HEK293 (cell line): Measurements from ENCODE around the gene MARCO.
"Not testable (repeated sequence)": the region's sequence is repeated elsewhere in the genome, so short reads cannot be mapped to it uniquely, and the experiment has no call there.

ENCODE experiments used
- CTCF ChIA-PET: fragments of 350-600 bp; formaldehyde crosslinking; extraction: SDS; loops from one replicate; lab custom pipeline; 2021; ENCODE audit warnings: antibody characterized with exemption; lab: Yijun Ruan, JAX
- POLR2A ChIA-PET: fragments of 300-600 bp; formaldehyde crosslinking; extraction: SDS; loops from one replicate; lab custom pipeline; 2020; ENCODE audit warnings: antibody characterized with exemption, inconsistent platforms; lab: Yijun Ruan, JAX
- H3K27ac ChIP-seq: fragments of 200-500 bp; sonication (Bioruptor generic); 2 replicates; pipeline ENCODE4 v1.5.1; 2014; ENCODE audit warnings: low read depth, low read length, control low read depth, inconsistent platforms; ENCODE audit errors: extremely low read depth
- H3K36me3 ChIP-seq, 2 experiments: fragments of 200-500 bp in 1 of 2; sonication (Bioruptor generic) in 1 of 2; 1 replicate in 1 of 2; 2 replicates in 1 of 2; pipeline ENCODE4 v1.5.1; 2014 to 2017; ENCODE audit warnings: inconsistent platforms in 2 of 2, low read length in 2 of 2; ENCODE audit not compliant: control insufficient read depth in 2 of 2, insufficient read depth in 1 of 2
- H3K4me1 ChIP-seq: fragments of 200-500 bp; sonication (Bioruptor generic); 2 replicates; pipeline ENCODE4 v1.5.1; 2014; ENCODE audit warnings: mild to moderate bottlenecking, low read length, inconsistent platforms; ENCODE audit not compliant: control insufficient read depth, insufficient read depth
- H3K4me3 ChIP-seq: 2 replicates; pipeline ENCODE4 v1.5.1; 2011; ENCODE audit warnings: low read depth, mild to moderate bottlenecking, control low read depth, low read length, moderate library complexity
- H3K9me3 ChIP-seq: fragments of 200-500 bp; sonication (Bioruptor generic); 2 replicates; pipeline ENCODE4 v1.5.1; 2014; ENCODE audit warnings: low read depth, low read length, inconsistent platforms; ENCODE audit not compliant: control insufficient read depth, insufficient read depth
- HOXA7 ChIP-seq: sonication (generic); formaldehyde crosslinking; IDR thresholded peaks from 2 replicates; pipeline ENCODE4 v1.8.1; 2022; ENCODE audit warnings: missing genetic modification reagents, borderline replicate concordance
- OSR2 ChIP-seq: fragments of 450-650 bp; formaldehyde crosslinking; IDR thresholded peaks from 2 replicates; pipeline ENCODE4 v1.5.1; 2016; ENCODE audit warnings: missing biosample characterization, missing genetic modification characterization
- SETDB1 ChIP-seq: IDR thresholded peaks from one replicate; pipeline ENCODE4 v1.6.1; 2017; ENCODE audit warnings: mild to moderate bottlenecking, low read length, moderate library complexity, mixed read lengths; ENCODE audit not compliant: insufficient read length
- ZBTB48 ChIP-seq: fragments of 450-650 bp; formaldehyde crosslinking; IDR thresholded peaks from 2 replicates; pipeline ENCODE4 v1.5.1; 2016; ENCODE audit warnings: missing biosample characterization, missing genetic modification characterization
- ZBTB7A ChIP-seq: fragments of 450-650 bp; formaldehyde crosslinking; IDR thresholded peaks from 2 replicates; pipeline ENCODE4 v1.5.1; 2016; ENCODE audit warnings: low read depth, missing biosample characterization, missing genetic modification characterization
- ZEB2 ChIP-seq: fragments of 450-650 bp; formaldehyde crosslinking; IDR thresholded peaks from 2 replicates; pipeline ENCODE4 v1.5.1; 2016; ENCODE audit warnings: missing biosample characterization, missing genetic modification characterization
- ZNF140 ChIP-seq: fragments of 450-650 bp; formaldehyde crosslinking; IDR thresholded peaks from 2 replicates; pipeline ENCODE4 v1.5.1; 2016; ENCODE audit warnings: missing biosample characterization, missing genetic modification characterization
- ZNF155 ChIP-seq: fragments of 450-650 bp; formaldehyde crosslinking; IDR thresholded peaks from 2 replicates; pipeline ENCODE4 v1.5.1; 2016; ENCODE audit warnings: missing biosample characterization, missing genetic modification characterization
- ZNF202 ChIP-seq: fragments of 450-650 bp; formaldehyde crosslinking; IDR thresholded peaks from 2 replicates; pipeline ENCODE4 v1.5.1; 2016; ENCODE audit warnings: missing biosample characterization, missing genetic modification characterization, borderline replicate concordance
- ZNF239 ChIP-seq: fragments of 450-650 bp; formaldehyde crosslinking; IDR thresholded peaks from 2 replicates; pipeline ENCODE4 v1.5.1; 2016; ENCODE audit warnings: missing biosample characterization, missing genetic modification characterization
- ZNF404 ChIP-seq: fragments of 450-650 bp; formaldehyde crosslinking; IDR thresholded peaks from 2 replicates; pipeline ENCODE4 v1.5.1; 2017; ENCODE audit warnings: missing biosample characterization, missing genetic modification characterization
- ZNF513 ChIP-seq: fragments of 450-650 bp; IDR thresholded peaks from 2 replicates; pipeline ENCODE4 v1.5.1; 2018; ENCODE audit warnings: missing biosample characterization, missing genetic modification characterization
- ZNF596 ChIP-seq: fragments of 450-650 bp; IDR thresholded peaks from 2 replicates; pipeline ENCODE4 v1.5.0; 2018; ENCODE audit warnings: missing biosample characterization, mild to moderate bottlenecking, missing genetic modification characterization, moderate library complexity
- ZNF624 ChIP-seq: fragments of 450-650 bp; formaldehyde crosslinking; IDR thresholded peaks from 2 replicates; pipeline ENCODE4 v1.5.1; 2017; ENCODE audit warnings: missing biosample characterization, missing genetic modification characterization
- ZNF654 ChIP-seq: fragments of 450-650 bp; formaldehyde crosslinking; IDR thresholded peaks from 2 replicates; pipeline ENCODE4 v1.5.1; 2016; ENCODE audit warnings: low read depth, missing biosample characterization, missing genetic modification characterization
- ZNF747 ChIP-seq: fragments of 450-650 bp; formaldehyde crosslinking; IDR thresholded peaks from 2 replicates; pipeline ENCODE4 v1.5.1; 2016; ENCODE audit warnings: missing biosample characterization, missing genetic modification characterization
- ZNF768 ChIP-seq: fragments of 450-650 bp; formaldehyde crosslinking; IDR thresholded peaks from 2 replicates; pipeline ENCODE4 v1.5.1; 2018; ENCODE audit warnings: missing biosample characterization, mild to moderate bottlenecking, missing genetic modification characterization
- ZNF837 ChIP-seq: fragments of 450-650 bp; formaldehyde crosslinking; IDR thresholded peaks from 2 replicates; pipeline ENCODE4 v1.5.1; 2016; ENCODE audit warnings: missing biosample characterization, missing genetic modification characterization
- ZSCAN23 ChIP-seq: fragments of 450-650 bp; formaldehyde crosslinking; IDR thresholded peaks from 2 replicates; pipeline ENCODE4 v1.5.1; 2016; ENCODE audit warnings: missing biosample characterization, missing genetic modification characterization
- TF ChIP-seq, protein P1 (sequence below): fragments of 450-650 bp; formaldehyde crosslinking; IDR thresholded peaks from 2 replicates; pipeline ENCODE4 v1.5.1; 2017; ENCODE audit warnings: missing biosample characterization, missing genetic modification characterization
- TF ChIP-seq, protein P2 (sequence below): fragments of 450-650 bp; formaldehyde crosslinking; IDR thresholded peaks from 2 replicates; pipeline ENCODE4 v1.5.1; 2016; ENCODE audit warnings: missing biosample characterization, missing genetic modification characterization
- TF ChIP-seq, protein P3 (sequence below): fragments of 450-650 bp; formaldehyde crosslinking; IDR thresholded peaks from 2 replicates; pipeline ENCODE4 v1.5.1; 2016; ENCODE audit warnings: missing biosample characterization, missing genetic modification characterization, borderline replicate concordance
- TF ChIP-seq, protein P4 (sequence below): fragments of 450-650 bp; formaldehyde crosslinking; IDR thresholded peaks from 2 replicates; pipeline ENCODE4 v1.5.1; 2016; ENCODE audit warnings: missing biosample characterization, missing genetic modification characterization

Gene MARCO

DNA sequence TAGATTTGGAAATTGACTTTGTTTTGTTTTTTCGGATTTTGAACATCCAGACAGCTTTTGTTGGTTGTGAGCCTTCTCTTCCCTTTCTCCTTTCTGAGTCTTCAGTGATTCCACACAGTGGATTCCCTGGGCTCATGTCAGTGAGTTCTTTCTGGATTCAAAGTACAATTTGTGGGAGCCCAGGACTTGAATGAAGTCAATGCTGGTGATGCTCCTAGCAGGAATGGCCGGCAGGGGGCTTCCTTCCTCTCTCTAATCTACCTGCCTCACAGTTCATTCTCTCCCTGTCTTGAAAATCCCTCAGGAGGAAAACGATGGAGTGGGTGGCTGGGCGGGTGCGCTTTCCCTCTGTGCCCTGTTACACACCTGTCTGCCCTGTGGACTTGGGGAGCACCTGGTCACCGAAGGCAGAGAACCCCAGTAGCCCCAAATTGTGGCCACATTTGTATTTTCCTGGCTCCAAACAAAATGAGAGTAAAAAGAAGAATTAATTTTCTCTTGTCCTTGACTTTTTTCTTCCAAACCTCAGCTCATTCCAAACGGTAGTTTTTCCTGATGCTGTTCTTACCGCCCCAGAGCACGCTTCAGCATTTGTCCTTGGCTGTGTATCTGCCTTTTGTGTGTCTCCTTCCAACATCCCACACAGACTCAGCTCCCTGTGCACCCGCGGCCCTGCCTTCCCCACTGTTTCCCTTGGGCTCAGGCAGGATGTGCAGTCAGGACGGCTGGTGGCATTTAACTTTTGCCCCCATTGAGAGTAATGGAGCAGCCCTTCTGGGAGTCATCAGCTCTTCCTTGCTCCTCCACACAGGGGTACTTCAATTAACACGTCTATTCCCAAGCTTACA, 86.6 kb downstream of the MARCO start:
- TF ChIP-seq, protein P1, sequence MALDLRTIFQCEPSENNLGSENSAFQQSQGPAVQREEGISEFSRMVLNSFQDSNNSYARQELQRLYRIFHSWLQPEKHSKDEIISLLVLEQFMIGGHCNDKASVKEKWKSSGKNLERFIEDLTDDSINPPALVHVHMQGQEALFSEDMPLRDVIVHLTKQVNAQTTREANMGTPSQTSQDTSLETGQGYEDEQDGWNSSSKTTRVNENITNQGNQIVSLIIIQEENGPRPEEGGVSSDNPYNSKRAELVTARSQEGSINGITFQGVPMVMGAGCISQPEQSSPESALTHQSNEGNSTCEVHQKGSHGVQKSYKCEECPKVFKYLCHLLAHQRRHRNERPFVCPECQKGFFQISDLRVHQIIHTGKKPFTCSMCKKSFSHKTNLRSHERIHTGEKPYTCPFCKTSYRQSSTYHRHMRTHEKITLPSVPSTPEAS (tag by site-specific recombination) = no peak
- TF ChIP-seq ZNF202 (no peak), ZNF596 (tag by site-specific recombination) (0 out of 2 replicates have a peak, but pooled peaks have one; percentile 18), ZBTB7A (tag by site-specific recombination) (no peak), ZNF654 (0 out of 2 replicates have a peak, but pooled peaks have one; percentile 30), ZNF155 (tag by site-specific recombination) (no peak), ZNF624 (no peak), SETDB1 (peak; percentile 59), OSR2 (tag by site-specific recombination) (no peak), ZNF747 (tag by site-specific recombination) (no peak), ZEB2 (no peak), ZNF768 (tag by site-specific recombination) (no peak)
- TF ChIP-seq, protein P2, sequence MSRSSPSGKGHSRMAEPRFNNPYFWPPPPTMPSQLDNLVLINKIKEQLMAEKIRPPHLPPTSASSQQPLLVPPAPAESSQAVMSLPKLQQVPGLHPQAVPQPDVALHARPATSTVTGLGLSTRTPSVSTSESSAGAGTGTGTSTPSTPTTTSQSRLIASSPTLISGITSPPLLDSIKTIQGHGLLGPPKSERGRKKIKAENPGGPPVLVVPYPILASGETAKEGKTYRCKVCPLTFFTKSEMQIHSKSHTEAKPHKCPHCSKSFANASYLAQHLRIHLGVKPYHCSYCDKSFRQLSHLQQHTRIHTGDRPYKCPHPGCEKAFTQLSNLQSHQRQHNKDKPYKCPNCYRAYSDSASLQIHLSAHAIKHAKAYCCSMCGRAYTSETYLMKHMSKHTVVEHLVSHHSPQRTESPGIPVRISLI (tag by site-specific recombination) = no peak
- TF ChIP-seq, protein P3, sequence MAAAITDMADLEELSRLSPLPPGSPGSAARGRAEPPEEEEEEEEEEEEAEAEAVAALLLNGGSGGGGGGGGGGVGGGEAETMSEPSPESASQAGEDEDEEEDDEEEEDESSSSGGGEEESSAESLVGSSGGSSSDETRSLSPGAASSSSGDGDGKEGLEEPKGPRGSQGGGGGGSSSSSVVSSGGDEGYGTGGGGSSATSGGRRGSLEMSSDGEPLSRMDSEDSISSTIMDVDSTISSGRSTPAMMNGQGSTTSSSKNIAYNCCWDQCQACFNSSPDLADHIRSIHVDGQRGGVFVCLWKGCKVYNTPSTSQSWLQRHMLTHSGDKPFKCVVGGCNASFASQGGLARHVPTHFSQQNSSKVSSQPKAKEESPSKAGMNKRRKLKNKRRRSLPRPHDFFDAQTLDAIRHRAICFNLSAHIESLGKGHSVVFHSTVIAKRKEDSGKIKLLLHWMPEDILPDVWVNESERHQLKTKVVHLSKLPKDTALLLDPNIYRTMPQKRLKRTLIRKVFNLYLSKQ (tag by site-specific recombination) = no peak
- TF ChIP-seq, protein P4, sequence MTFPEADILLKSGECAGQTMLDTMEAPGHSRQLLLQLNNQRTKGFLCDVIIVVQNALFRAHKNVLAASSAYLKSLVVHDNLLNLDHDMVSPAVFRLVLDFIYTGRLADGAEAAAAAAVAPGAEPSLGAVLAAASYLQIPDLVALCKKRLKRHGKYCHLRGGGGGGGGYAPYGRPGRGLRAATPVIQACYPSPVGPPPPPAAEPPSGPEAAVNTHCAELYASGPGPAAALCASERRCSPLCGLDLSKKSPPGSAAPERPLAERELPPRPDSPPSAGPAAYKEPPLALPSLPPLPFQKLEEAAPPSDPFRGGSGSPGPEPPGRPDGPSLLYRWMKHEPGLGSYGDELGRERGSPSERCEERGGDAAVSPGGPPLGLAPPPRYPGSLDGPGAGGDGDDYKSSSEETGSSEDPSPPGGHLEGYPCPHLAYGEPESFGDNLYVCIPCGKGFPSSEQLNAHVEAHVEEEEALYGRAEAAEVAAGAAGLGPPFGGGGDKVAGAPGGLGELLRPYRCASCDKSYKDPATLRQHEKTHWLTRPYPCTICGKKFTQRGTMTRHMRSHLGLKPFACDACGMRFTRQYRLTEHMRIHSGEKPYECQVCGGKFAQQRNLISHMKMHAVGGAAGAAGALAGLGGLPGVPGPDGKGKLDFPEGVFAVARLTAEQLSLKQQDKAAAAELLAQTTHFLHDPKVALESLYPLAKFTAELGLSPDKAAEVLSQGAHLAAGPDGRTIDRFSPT = no peak
- TF ChIP-seq, all 188 proteins: peak for 3
- Histone ChIP-seq H3K36me3 (no peaks in the 10 kb centered on the region), H3K4me1 (no peaks in the 10 kb centered on the region), H3K4me3 (no peak overlapping the region), H3K27ac (no peak overlapping the region), H3K9me3 (no peaks in the 10 kb centered on the region)
- CTCF ChIA-PET = interaction anchor here (0.6 to 2.0 kb wide), 20 partner anchors 9 to 1948 kb away, joined by 3 to 7 read pairs (median 3); no protein-coding TSS in a partner anchor
- POLR2A ChIA-PET = no interaction called here

DNA sequence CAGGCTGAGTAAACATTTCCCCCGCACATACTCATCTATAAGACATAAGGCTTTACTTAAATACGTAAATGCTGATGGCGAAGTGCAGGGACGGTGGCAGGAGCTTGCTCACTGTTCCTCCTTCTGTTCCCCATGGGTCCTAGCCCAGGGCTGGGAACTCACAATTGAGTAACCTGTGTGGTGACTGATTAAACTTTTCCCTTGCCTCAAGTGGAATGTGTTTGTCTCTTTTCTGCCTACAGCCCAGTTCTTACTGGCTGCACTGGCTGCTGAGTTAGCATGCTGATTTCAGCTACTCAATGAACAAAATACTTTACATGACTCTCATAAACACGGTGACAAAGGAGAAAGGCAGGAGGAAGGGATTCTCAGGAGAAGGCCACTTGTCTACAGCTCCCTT, 87.3 kb downstream of the MARCO start:
- Histone ChIP-seq H3K9me3 (no peaks in the 10 kb centered on the region), H3K4me1 (no peaks in the 10 kb centered on the region), H3K36me3 (no peaks in the 10 kb centered on the region), H3K4me3 (no peak overlapping the region)
- POLR2A ChIA-PET = no interaction called here
- no peak for TF ChIP-seq ZNF837 (tag by site-specific recombination)
- TF ChIP-seq ZNF239 (tag by site-specific recombination) = no peak
- no peak for TF ChIP-seq ZNF513 (tag by site-specific recombination)
- no peak for TF ChIP-seq HOXA7
- no peak for TF ChIP-seq ZSCAN23 (tag by site-specific recombination)
- no peak for TF ChIP-seq ZNF404 (tag by site-specific recombination)
- no peak for TF ChIP-seq ZBTB48 (tag by site-specific recombination)
- TF ChIP-seq ZNF140 (tag by site-specific recombination) = no peak
- TF ChIP-seq, all 188 proteins: peak for 0
- CTCF ChIA-PET = interaction anchor here (0.7 to 1.9 kb wide), 12 partner anchors 8 to 1948 kb away, joined by 3 to 7 read pairs (median 4); no protein-coding TSS in a partner anchor
- H3K27ac ChIP-seq = no peak overlapping the region

DNA sequence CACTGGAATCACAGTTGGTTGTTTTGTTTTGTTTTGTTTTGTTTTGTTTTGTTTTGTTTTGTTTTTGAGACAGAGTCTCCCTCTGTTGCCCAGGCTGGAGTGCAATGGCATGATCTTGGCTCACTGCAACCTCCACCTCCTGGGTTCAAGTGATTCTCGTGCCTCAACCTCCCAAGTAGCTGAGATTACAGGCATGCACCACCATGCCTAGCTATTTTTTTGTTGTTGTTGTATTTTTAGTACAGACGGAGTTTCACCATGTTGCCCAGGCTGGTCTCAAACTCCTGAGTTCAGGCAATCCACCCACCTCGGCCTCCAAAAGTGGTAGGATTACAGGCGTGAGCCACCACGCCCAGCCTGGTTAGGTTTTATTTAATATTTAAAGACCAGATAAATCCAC, 95.9 kb downstream of the MARCO start:
- H3K9me3 ChIP-seq, H3K4me3 ChIP-seq, POLR2A ChIA-PET, H3K36me3 ChIP-seq, H3K27ac ChIP-seq, H3K4me1 ChIP-seq: not testable (repeated sequence)
- CTCF ChIA-PET = interaction anchor here (0.7 to 2.5 kb wide), 3 partner anchors 9 to 274 kb away, joined by 3 to 9 read pairs (median 3); no protein-coding TSS in a partner anchor
